HPDE6-E6E7 (cell line): ENCODE results near the gene KCTD19.

Experiments used
- DNase-seq: peaks from one replicate; pipeline ENCODE4 v3.0.0; 2011; ENCODE audit warnings: missing footprints; ENCODE audit errors: extremely low spot score

The KCTD19 gene

GRCh38 chr16:67243481-67243880, 83.1 kb downstream of the KCTD19 start:
- no peak for DNase-seq

- DNase-seq, result no peak
Observed at GRCh38 chr16:67242138-67242730, 84.3 kb downstream of the KCTD19 start.

GRCh38 chr16:67241008-67241900, 85.3 kb downstream of the KCTD19 start:
- peak; percentile 76 for DNase-seq

DNA sequence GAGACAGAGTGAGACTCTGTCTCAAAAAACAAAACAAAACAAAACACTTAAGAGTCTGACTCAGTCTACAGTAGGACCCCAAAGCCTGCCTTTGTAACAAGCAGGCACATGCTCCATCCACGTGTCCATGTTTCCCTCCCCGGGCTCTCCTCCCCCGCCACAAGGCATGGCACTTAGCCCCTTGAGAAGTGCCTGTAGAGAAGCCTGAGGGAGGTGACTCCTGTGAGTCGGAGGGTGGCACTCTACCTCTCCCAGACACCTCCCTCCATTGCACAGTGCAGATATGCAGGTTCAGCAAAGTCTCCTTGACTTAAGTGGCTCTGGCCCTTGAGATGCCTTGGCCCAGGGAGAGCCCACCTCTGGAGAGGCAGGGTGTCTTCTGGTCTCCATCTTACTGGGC, 86.0 kb downstream of the KCTD19 start:
- no peak for DNase-seq
